Memory B cell (primary cell): ENCODE data around the gene PCSK9.

Experiments
- ATAC-seq: fragments of 150-1000 bp; cut with Tn5 transposase; 2 replicates; pipeline ENCODE4 v1.10.0; 2021; ENCODE audit warnings: low read depth, mild to moderate bottlenecking, moderate library complexity
- DNase-seq, 2 donors: peaks; one replicate each; pipeline ENCODE4 v3.0.0; 2022; ENCODE audit warnings: low spot score in 2 of 2
- H3K27ac Mint-ChIP-seq: one replicate; pipeline ENCODE4 v1.8.0; 2022; ENCODE audit warnings: mild to moderate bottlenecking, moderate library complexity, mixed read lengths
- H3K27me3 Mint-ChIP-seq: one replicate; pipeline ENCODE4 v1.8.0; 2022; ENCODE audit warnings: mixed read lengths
- H3K36me3 Mint-ChIP-seq: one replicate; pipeline ENCODE4 v1.8.0; 2022; ENCODE audit warnings: mild to moderate bottlenecking, mixed read lengths
- H3K4me1 Mint-ChIP-seq: one replicate; pipeline ENCODE4 v1.8.0; 2022; ENCODE audit warnings: mixed read lengths
- H3K4me3 Mint-ChIP-seq: one replicate; pipeline ENCODE4 v1.8.0; 2022; ENCODE audit warnings: mild to moderate bottlenecking, moderate library complexity, mixed read lengths
- H3K9me3 Mint-ChIP-seq: one replicate; pipeline ENCODE4 v1.8.0; 2022; ENCODE audit warnings: mixed read lengths

Gene PCSK9

DNA sequence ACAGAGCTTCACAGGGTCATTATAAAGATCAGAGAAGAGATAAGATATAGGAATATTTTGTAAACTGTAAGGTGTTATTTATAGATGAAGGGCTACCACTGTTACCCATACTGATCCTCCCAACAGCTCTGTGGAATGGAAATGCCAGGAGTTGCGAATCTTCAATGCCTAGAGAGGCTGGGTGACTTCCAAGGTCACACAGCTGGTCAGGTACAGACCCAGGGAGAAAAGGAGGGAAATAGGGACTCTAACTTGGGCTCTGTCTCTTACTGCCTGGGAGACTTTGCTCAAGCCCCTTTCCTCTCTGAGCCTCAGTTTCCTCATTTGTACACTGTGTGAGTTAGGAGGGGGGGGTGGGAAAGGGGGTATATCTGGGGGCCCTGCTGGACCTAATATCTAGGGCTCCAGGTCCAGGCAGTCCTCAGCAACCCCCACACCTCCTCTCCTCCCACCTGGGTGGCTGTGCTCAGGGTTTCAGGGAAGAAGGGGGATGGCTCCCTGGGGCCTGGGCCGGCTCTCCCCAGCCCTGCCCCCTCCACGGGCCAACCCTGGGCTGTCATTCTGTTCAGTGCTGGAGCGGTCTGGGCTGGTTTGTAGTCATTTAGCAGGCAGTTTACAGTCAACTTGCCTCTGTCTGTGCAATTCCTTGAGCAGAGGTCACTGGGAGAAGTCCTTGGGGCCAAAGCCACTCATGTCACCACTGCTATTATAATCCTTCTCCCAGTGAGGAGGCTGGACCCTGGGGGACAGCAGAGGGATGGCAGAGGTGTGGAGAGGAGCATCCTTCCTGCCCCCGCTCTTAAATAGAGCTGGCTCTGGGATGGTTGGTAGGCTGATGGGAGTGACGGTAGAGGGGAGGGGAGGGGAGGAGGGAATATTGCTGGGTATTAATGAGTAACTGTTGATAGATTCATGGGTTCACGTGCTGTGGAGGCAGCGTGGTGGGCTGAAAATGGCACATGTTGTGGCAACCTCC lies 39.0 kb upstream of the PCSK9 start:
- Mint-ChIP-seq H3K27ac (no peak overlapping the region), H3K27me3 (peaks cover 24% of the 10 kb centered on the region), H3K4me3 (no peak overlapping the region), H3K4me1 (peaks cover 7% of the 10 kb centered on the region), H3K9me3 (no peaks in the 10 kb centered on the region), H3K36me3 (no peaks in the 10 kb centered on the region)
- no peak for ATAC-seq
- DNase-seq: no peak

DNA sequence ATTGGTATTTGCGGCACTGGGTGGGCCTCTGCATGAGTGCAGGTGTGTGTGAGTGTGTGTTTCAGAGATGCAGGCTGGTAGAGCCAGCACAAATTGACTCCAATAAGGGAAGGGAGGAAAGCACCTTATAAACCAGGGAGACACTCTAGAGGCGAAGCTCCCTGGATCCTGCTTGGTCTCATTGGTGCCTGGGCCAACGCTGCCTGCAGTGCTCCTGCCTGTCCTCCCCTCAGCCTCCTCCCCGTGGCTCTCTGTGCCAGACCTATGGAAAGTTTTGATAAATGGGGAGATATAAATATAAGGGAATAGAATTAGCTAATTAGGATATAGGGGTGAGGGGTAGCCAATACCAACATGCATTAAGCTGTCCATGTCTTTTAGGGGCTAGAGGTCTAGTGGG lies 38.0 kb upstream of the PCSK9 start:
- ATAC-seq (no peak), DNase-seq (no peak)
- Mint-ChIP-seq H3K27ac (no peak overlapping the region), H3K36me3 (no peaks in the 10 kb centered on the region), H3K9me3 (no peaks in the 10 kb centered on the region), H3K4me3 (no peak overlapping the region), H3K27me3 (peaks cover 16% of the 10 kb centered on the region), H3K4me1 (peaks cover 3% of the 10 kb centered on the region)

DNA sequence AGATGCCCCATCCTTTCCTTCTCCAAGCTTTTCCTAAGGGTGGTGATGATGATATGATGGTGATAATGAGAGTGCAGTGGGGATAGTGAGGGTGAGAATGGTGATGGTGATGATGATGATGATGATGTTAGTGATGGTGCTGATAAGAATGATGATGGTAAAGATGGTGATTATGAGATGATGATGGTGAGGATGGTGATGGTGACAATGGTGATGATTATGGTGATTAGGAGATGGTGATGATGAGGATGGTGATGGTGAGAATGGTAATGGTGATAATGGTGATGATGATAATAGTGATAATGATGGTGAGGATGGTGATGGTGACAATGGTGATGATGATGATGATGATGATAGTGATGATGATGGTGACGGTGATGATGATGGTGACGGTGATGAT lies 36.7 kb upstream of the PCSK9 start:
- Mint-ChIP-seq H3K4me3 (no peak overlapping the region), H3K36me3 (no peaks in the 10 kb centered on the region), H3K27ac (no peak overlapping the region), H3K4me1 (no peaks in the 10 kb centered on the region), H3K27me3 (peaks cover 9% of the 10 kb centered on the region), H3K9me3 (no peaks in the 10 kb centered on the region)
- ATAC-seq: no peak
- DNase-seq: no peak

DNA sequence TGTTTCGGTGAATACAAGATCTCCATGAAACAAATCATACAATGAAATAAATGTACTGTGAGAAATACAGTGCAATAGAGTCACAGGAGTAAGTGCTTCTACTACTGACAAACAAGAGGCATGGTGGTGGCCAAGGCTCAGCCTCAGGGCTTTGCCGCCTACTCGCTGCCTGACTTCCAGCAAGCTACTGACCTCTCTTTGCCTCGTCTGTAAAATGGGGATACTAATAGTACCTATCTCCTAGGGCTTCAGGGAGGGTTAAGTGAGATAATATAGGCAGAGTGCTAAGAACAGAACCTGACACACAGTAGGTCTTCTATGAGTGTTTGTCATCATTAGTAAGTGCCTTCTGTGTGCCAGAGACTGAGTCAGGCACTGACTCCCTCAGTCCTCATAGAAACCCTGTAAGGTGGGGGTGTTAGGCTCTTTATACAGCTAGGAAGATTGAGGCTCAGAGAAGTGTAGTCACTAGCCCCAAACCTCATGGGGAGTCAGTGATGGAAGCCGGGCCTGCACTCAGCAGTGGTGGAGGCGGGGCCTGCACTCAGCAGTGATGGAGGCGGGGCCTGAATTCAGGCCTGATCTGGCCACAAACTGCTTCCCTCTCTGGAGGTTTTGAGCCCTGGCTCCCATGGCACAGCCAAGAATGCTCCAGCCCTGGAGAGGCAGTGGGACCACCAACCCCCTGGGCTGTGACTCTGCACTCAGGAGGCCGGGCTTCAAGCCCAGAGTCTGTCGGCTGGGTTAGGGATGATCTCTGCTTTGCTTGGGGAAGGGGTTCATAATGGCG lies 33.8 kb upstream of the PCSK9 start:
- Mint-ChIP-seq H3K27me3 (peaks cover 7% of the 10 kb centered on the region), H3K9me3 (no peaks in the 10 kb centered on the region), H3K36me3 (no peaks in the 10 kb centered on the region), H3K4me3 (no peak overlapping the region), H3K4me1 (no peaks in the 10 kb centered on the region), H3K27ac (no peak overlapping the region)
- DNase-seq (no peak), ATAC-seq (no peak)

DNA sequence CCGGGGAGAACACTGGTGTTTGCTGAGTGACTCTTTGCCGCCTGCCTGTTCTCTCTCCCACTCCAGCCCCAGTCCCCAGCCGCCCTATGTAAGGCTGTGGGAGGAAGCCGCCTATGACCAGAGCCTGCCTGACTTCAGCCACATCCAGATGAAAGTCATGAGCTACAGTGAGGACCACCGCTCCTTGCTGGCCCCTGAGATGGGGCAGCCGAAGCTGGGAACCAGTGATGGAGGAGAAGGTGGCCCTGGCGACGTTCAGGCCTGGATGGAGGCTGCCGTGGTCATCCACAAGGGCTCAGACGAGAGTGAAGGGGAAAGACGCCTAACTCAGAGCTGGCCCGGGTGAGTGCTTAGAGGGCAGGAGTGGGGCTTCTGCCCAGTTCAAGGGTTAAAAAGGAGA lies 32.4 kb upstream of the PCSK9 start:
- DNase-seq (no peak), ATAC-seq (no peak)
- H3K36me3 Mint-ChIP-seq: no peaks in the 10 kb centered on the region
- peaks cover 5% of the 10 kb centered on the region for H3K27me3 Mint-ChIP-seq
- no peak overlapping the region for H3K4me3 Mint-ChIP-seq
- H3K9me3 Mint-ChIP-seq: no peaks in the 10 kb centered on the region
- no peak overlapping the region for H3K27ac Mint-ChIP-seq
- H3K4me1 Mint-ChIP-seq: no peaks in the 10 kb centered on the region

DNA sequence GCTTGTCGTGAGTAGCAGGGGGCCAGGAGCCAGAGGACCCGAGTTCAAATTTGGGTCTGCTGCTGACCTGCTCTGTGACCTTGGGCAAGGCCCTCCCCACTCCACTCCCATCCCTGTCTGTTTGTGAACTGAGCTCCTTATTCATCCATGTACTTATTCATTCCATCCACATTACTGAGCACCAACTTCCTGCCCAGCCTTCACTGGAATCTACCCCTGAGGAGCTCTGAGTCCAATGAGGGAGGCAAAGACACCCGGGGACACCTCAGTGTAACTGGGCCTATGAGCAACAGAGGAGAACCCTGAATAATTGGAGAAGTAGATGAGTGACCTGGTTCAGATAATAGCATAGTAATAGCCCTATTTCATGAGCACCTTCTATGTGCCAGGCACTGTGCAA lies 31.7 kb upstream of the PCSK9 start:
- H3K36me3 Mint-ChIP-seq: no peaks in the 10 kb centered on the region
- peaks cover 5% of the 10 kb centered on the region for H3K27me3 Mint-ChIP-seq
- no peaks in the 10 kb centered on the region for H3K4me1 Mint-ChIP-seq
- no peak overlapping the region for H3K27ac Mint-ChIP-seq
- H3K4me3 Mint-ChIP-seq: no peak overlapping the region
- H3K9me3 Mint-ChIP-seq: no peaks in the 10 kb centered on the region
- no peak for DNase-seq
- no peak for ATAC-seq

DNA sequence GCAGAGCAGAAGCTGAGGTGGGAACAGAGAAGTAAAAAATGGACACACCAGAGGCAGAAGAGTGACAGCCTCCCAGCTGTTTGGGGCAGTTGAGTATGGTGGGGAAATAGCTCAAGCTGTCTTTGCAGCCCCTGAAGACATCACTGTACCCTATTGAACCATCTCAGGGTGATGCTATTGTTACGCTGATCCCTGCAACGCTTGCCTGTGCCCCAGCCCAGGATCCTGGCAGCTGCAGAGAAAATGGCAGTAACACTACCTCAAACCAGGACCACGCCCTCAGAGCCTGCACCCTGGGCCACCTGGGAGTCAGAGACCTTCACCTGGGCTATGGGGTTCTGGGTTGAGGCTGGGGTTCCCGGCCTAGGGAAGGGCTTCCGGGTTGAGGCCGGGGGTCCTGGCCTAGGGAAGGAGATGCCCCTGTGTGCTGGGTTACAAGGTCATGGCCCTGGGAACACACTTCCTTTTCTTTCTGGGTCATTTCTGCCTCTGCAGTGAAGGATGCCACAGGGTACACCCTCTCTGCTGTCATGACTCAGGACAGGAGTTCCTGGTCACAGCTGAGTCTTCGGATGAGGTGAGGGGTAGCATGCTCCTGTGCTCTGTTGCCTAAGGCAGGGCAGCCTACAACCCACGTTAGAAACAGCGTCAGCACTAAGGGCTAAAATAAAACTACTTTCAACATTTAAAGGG lies 29.0 kb upstream of the PCSK9 start:
- no peaks in the 10 kb centered on the region for H3K36me3 Mint-ChIP-seq
- no peak overlapping the region for H3K4me3 Mint-ChIP-seq
- H3K27ac Mint-ChIP-seq: no peak overlapping the region
- no peaks in the 10 kb centered on the region for H3K9me3 Mint-ChIP-seq
- peaks cover 9% of the 10 kb centered on the region for H3K27me3 Mint-ChIP-seq
- no peak for ATAC-seq
- DNase-seq: no peak
- H3K4me1 Mint-ChIP-seq: no peaks in the 10 kb centered on the region

DNA sequence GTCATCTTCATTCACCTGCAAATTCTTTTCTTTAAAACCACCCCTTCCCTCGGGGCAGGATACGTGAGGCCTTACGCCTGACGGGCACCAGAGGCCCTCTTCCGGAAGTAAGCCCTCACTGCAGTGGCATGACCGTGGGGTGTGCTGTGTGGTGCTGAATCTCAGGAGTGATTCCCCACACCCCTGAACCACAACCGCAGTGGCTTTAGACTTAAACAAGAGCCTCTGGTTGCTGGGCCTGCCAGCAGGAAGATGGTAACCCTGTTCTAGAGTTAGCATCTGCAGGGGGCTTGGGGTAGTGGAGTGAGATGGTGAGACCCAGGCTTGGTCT lies 28.5 kb upstream of the PCSK9 start:
- ATAC-seq: no peak
- Mint-ChIP-seq H3K4me1 (no peaks in the 10 kb centered on the region), H3K27ac (no peak overlapping the region), H3K9me3 (no peaks in the 10 kb centered on the region), H3K4me3 (no peak overlapping the region), H3K36me3 (no peaks in the 10 kb centered on the region), H3K27me3 (peaks cover 13% of the 10 kb centered on the region)
- DNase-seq: no peak

DNA sequence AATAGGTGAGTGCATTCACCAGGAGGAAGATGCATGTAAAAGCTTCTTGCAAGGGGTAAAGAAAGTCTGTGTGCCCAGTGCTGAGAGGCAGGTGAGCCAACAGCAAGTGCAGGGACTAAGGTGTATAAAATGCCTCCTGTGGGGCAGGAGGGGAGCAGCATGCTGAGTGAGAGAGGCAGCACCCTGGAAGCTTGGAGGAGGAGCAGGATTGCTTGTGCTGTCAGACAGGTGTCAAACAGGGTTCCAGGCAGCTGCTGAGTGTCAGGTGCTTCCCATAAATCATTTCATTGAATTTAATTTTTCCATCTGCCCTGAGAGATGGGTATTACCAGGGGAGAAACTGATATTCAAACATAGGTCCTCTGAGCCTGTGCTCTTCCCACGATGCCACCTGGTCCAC lies 26.7 kb upstream of the PCSK9 start:
- Mint-ChIP-seq H3K4me3 (no peak overlapping the region), H3K27me3 (peaks cover 15% of the 10 kb centered on the region), H3K27ac (no peak overlapping the region), H3K36me3 (no peaks in the 10 kb centered on the region), H3K9me3 (no peaks in the 10 kb centered on the region), H3K4me1 (no peaks in the 10 kb centered on the region)
- DNase-seq (no peak), ATAC-seq (no peak)

DNA sequence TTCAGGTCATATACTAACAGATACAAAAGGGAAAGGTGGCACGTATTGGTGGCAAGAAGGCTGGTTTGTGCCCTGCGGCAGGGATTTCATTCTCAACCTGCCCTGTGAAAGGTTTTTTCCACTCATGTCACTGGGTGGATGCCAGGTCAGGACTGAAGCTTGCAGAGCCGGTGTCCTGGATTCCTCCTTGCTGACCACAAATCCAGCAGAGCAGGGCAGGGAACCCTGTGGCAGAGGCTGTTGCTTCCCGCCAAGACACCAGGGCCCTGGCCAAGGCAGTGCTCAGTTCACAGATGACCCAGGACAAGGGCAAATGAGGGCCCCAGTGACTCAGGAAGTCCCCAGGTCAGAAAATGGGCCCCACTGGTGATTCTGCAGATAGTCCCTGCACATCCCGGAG lies 24.2 kb upstream of the PCSK9 start:
- ATAC-seq (no peak), DNase-seq (no peak)
- H3K4me1 Mint-ChIP-seq: no peaks in the 10 kb centered on the region
- H3K9me3 Mint-ChIP-seq: no peaks in the 10 kb centered on the region
- no peak overlapping the region for H3K4me3 Mint-ChIP-seq
- H3K27me3 Mint-ChIP-seq: peaks cover 16% of the 10 kb centered on the region
- no peak overlapping the region for H3K27ac Mint-ChIP-seq
- no peaks in the 10 kb centered on the region for H3K36me3 Mint-ChIP-seq

DNA sequence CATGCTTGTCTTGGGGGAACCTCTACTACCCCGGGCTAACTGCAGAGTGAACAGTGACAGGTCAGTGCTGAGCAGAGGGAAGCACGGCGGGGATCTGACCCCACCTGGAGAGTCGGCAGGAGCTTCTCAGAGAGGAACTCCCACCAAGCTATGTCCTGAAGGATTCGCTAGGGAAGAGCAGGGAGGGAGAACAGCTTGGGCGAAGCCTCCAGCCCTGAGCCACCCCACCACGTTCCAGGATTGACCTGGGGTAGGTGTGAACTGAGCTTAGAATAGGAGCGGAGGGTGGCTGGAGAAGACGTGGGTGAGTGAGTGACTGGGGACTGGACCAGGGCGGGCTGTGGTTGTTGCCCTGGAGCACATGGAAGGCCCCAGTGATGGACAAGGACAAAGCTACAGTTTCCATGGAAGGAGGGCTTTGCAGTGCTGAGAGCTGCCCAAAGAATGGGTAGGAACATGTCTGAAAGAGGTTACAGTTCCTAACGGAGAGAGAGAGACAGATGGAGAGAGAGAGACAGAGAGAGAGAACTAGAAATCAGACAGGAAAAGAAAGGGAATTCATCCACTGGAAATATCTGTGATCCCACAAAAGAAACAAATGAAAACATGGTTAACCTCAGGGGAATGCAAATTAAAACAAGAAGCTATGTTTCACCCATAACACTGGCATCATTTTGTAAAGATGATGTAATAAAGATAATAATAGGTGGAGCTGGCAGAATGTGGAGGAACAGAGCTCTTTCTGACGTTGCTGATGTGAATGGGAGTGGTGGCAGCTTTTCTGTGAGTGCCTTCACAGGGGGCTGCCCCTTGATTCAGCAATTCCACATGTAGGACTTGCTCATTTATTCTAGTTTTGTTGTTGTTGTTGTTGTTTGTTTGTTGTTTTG lies 23.4 kb upstream of the PCSK9 start:
- H3K36me3 Mint-ChIP-seq: no peaks in the 10 kb centered on the region
- no peak overlapping the region for H3K27ac Mint-ChIP-seq
- DNase-seq (no peak), ATAC-seq (no peak)
- H3K9me3 Mint-ChIP-seq: no peaks in the 10 kb centered on the region
- no peaks in the 10 kb centered on the region for H3K4me1 Mint-ChIP-seq
- H3K27me3 Mint-ChIP-seq: peaks cover 16% of the 10 kb centered on the region
- no peak overlapping the region for H3K4me3 Mint-ChIP-seq

DNA sequence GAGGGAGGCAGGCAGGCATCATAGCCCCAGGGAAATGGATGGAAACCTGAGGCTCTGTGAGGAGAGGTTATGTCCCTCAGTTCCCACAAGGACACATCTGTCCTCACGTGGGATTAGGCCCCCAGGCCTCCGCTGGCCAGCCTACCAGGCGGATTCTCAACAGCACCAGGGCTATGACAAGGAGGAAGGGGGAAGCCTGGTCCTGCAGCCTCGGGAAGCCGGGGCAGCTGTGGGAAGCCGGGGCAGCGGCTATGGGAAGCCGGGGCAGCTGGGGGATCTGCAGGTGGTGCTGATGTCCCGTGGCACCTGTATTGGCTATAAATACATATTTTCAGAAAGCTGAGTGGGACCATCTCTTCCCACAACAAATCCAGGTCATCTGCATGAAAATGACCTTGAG lies 21.0 kb upstream of the PCSK9 start:
- Mint-ChIP-seq H3K4me3 (no peak overlapping the region), H3K9me3 (no peaks in the 10 kb centered on the region), H3K36me3 (no peaks in the 10 kb centered on the region), H3K27ac (no peak overlapping the region), H3K4me1 (peaks cover 4% of the 10 kb centered on the region), H3K27me3 (peaks cover 22% of the 10 kb centered on the region)
- DNase-seq (no peak), ATAC-seq (no peak)

DNA sequence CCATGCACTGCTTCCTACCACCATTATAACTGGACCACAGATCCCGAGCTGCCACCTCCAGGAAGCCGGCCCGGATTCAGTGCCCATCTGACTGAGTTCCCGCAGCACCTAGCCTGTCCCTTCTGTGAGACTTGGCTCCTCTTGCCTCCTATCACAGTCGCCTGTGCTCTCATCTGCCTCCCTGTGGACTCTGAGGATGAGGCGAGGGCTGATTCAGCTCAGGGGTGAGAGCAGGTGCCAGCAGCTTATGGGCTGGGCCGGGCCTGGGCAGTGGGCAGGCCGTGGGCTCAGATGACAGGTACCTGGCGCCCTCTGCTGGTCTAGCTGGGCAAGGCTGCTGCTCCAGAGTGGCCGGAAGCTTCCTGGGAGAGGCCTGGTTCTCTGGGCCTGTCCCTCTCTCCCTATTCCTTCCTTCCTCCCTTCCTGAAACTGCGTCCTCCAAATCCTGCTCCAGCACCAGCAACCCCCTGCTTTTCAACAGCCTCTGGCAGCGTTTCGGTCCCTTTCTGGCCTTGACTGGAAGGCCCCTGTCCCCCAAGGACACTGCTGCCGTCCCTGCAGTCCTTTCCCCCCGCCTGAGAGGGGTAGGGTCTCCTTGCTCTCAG lies 17.3 kb upstream of the PCSK9 start:
- Mint-ChIP-seq H3K27me3 (peaks cover 18% of the 10 kb centered on the region), H3K4me3 (no peak overlapping the region), H3K36me3 (no peaks in the 10 kb centered on the region), H3K9me3 (no peaks in the 10 kb centered on the region), H3K27ac (no peak overlapping the region), H3K4me1 (peaks cover 8% of the 10 kb centered on the region)
- DNase-seq: peak; percentile 20 to 41
- peak; percentile 59 for ATAC-seq
